AG04449 (cell line): ENCODE measurements around the gene HTR2C.

Source experiments
- CTCF ChIA-PET: fragments of 350-600 bp; formaldehyde crosslinking; extraction: SDS; loops from one replicate; lab custom pipeline; 2021; ENCODE audit warnings: antibody characterized with exemption; lab: Yijun Ruan, JAX
- POLR2A ChIA-PET: fragments of 400-600, 350-600 bp; formaldehyde crosslinking; extraction: SDS; loops from one replicate; lab custom pipeline; 2020; ENCODE audit warnings: antibody characterized with exemption, inconsistent platforms; lab: Yijun Ruan, JAX
- DNase-seq: peaks from one replicate; pipeline ENCODE4 v3.0.0-alpha.2; 2010; ENCODE audit warnings: low read depth, low spot score
- H3K4me3 ChIP-seq: 2 replicates; pipeline ENCODE4 v1.5.1; 2011; ENCODE audit warnings: low read depth, mild to moderate bottlenecking, control low read depth, low read length
- TF ChIP-seq, protein P1 (sequence below): IDR thresholded peaks from one replicate; pipeline ENCODE4 v1.5.1; 2011; ENCODE audit warnings: mild to moderate bottlenecking, moderate library complexity, low read length, control low read depth, inconsistent platforms; ENCODE audit not compliant: insufficient read depth; ENCODE audit errors: missing control alignments

The HTR2C gene

GRCh38 chrX:114800719-114801118, 216.8 kb downstream of the HTR2C start:
- TF ChIP-seq, protein P1, sequence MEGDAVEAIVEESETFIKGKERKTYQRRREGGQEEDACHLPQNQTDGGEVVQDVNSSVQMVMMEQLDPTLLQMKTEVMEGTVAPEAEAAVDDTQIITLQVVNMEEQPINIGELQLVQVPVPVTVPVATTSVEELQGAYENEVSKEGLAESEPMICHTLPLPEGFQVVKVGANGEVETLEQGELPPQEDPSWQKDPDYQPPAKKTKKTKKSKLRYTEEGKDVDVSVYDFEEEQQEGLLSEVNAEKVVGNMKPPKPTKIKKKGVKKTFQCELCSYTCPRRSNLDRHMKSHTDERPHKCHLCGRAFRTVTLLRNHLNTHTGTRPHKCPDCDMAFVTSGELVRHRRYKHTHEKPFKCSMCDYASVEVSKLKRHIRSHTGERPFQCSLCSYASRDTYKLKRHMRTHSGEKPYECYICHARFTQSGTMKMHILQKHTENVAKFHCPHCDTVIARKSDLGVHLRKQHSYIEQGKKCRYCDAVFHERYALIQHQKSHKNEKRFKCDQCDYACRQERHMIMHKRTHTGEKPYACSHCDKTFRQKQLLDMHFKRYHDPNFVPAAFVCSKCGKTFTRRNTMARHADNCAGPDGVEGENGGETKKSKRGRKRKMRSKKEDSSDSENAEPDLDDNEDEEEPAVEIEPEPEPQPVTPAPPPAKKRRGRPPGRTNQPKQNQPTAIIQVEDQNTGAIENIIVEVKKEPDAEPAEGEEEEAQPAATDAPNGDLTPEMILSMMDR: no peak
- POLR2A ChIA-PET: no interaction called here
- CTCF ChIA-PET: no interaction called here
- no peak for DNase-seq
- no peak overlapping the region for H3K4me3 ChIP-seq

DNA sequence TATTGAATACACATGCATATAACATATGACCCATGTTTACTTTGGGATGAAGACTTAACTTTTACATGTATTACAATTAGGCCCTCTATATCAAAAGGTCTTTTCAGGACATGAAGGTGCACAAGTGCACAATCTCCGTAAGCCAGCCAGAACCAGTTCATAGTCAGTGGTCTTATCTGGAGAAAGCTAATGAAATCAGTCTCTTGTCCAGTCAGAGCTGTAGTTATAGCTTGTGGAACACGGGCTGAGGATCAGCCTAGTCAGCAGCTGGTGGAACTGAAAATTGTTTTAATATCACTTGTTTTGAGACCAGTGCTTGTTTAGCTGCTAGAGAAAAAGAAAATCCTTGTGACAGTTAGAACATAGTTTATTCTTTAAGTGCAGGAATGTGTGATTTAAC, 235.6 kb downstream of the HTR2C start:
- no peak for DNase-seq
- TF ChIP-seq, protein P1: no peak
- no peak overlapping the region for H3K4me3 ChIP-seq
- CTCF ChIA-PET: no interaction called here
- POLR2A ChIA-PET: no interaction called here

DNA sequence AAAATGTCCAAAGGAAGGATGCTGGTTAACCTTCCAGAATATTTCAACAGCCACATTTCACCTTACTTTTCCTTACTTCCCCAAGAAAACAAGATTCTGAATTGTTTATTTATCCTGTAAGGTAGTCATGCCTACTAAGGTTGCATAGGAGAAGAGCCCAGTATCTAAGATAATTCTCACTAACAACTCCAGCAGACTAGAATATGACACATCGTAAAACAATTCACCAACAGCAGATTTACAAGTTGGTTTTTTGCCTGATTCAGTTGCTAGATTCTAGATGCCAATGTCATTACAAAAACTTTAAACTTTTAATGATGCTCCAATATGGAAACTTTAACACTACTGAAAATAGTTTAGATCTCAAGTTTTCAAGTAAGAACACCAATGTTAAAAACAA, 257.2 kb downstream of the HTR2C start:
- TF ChIP-seq, protein P1: no peak
- CTCF ChIA-PET: no interaction called here
- H3K4me3 ChIP-seq: no peak overlapping the region
- no peak for DNase-seq
- POLR2A ChIA-PET: no interaction called here

- CTCF ChIA-PET: no interaction called here
- DNase-seq: no peak
- TF ChIP-seq, protein P1: no peak
- no peak overlapping the region for H3K4me3 ChIP-seq
- POLR2A ChIA-PET: no interaction called here
These were observed 258.3 kb downstream of the HTR2C start for GRCh38 chrX:114842181-114842580.

DNA sequence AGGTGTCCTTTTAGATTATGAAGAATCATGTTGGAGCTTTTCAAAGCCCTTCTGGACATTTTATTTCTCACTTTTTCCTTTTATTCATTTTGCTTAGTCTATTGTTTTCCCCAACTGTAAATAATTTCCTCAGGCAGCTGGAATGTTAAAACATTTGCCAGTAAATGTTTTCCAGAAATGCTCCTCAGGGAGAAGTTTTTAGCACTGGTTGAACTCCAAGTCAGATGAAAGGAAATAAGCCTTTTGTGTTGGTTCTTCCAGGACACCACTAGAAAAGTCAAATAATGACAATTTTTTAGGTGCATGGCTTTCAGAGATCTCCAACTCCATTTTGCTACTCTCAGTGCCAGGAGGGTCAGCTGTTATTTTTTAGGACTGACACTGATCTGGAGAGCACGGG, 305.6 kb downstream of the HTR2C start:
- CTCF ChIA-PET: no interaction called here
- POLR2A ChIA-PET: no interaction called here
- no peak for DNase-seq
- TF ChIP-seq, protein P1: no peak
- no peak overlapping the region for H3K4me3 ChIP-seq

DNA sequence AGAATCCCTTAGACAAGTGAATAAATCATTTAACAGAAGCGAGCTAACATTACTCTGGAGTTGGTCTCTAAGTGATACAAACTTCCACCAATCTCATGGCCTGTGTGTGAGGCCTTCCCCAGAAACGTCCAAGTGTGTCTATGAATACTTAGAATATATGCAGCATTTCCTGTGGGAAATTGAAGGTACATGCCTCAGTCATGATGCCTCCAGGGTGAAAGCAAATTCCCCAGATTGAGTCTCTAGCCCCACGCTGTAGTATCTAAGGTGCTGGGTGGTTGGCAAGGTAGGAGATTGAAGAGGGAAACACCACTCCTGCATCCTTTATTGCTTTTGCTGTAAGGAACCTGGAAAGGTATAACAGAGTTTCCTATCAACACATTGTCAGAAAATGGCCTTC, 319.7 kb downstream of the HTR2C start:
- H3K4me3 ChIP-seq: no peak overlapping the region
- no peak for DNase-seq
- ChIA-PET POLR2A (no interaction called here), CTCF (no interaction called here)
- TF ChIP-seq, protein P1: no peak

DNA sequence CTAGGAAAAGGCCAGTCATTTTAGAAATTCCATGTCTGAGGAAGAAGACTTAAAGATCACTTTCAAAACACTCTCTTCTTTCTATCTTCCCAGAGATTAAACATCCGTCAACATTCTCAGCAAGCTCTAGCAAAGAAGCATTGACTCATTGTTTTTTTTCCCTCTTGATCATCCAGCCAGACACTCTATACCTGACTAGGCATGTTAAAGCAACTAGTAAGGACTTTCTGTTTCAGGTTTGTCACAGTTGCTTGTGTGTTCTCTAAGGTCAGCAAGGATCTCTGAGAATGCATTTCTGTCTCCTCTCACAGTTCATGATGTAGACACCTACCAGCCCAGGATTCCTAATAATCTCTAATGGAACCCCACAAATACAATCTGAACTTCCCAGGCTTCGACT, 321.4 kb downstream of the HTR2C start:
- CTCF ChIA-PET: no interaction called here
- TF ChIP-seq, protein P1: no peak
- no peak for DNase-seq
- no peak overlapping the region for H3K4me3 ChIP-seq
- POLR2A ChIA-PET: no interaction called here
